Head of caudate nucleus (tissue), 42 donors: ENCODE measurements around the gene ZNF180.
"Not testable (repeated sequence)": the region's sequence is repeated elsewhere in the genome, so short reads cannot be mapped to it uniquely, and the experiment has no call there.

Experiments
- DNase-seq, 42 donors: peaks; one replicate each; pipeline versions ENCODE4 v3.0.0 to v3.0.0-alpha.2; 2020 to 2021; ENCODE audit warnings: mixed read lengths in 7 of 42
- intact Hi-C: fragments of 100-400 bp; cut with DNase I; formaldehyde crosslinking; loops from one replicate; pipeline ENCODE4 v1.15.0; 2022

The ZNF180 gene

GRCh38 chr19:44499962-44500949, at the start of gene ZNF180:
TSS of gene ZNF180 (minus strand) at chr19:44500522. CDS start at chr19:44497334, 3,188 bp downstream.
- peak; percentile 88 to 99 (median 97) for DNase-seq
- intact Hi-C loops, result no loop called here

DNA sequence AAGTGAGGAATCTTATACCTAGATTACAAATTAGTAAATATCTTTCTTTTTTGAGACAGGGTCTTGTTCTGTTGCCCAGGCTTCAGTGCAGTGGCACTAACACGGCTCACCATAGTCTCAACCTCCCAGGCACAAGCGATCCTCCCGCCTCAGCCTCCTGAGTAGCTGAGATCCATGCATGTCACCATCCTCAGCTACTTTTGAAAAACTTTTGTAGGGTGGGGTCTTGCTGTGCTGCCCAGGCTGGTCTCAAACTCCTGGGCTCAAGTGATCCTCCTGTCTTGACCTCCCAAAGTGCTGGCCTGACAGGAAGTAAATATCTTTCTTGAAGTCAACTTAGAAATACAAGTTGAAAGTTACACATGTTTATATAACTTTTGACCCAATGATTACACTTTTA, 49.2 kb upstream of the ZNF180 start:
- DNase-seq, result no peak
- intact Hi-C loops, result no loop called here

DNA sequence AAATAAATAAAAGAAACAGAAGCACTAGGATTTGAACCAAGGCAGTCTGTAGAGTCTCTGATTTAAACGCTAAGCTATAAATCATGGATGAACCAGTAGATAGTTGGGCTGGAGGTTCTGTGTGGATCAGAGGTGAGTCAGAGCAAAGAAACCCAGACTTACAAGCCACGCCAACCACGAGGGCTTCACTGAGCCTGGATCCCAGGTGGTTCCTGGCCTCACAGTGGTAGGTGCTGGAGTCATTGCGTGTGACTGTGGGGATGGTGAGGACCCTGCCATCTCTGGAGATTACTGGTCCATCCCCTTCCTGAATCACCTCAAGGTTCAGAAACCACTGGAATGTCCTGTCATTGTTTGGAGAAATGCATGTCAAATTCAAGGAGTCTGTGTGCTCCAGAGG, 48.4 kb upstream of the ZNF180 start:
- intact Hi-C loops, result no loop called here
- no peak for DNase-seq

- intact Hi-C loops, result no loop called here
- no peak for DNase-seq
Measured at GRCh38 chr19:44544031-44544430, 43.7 kb upstream of the ZNF180 start.

GRCh38 chr19:44542671-44543070, 42.3 kb upstream of the ZNF180 start:
- no peak for DNase-seq
- intact Hi-C loops, result no loop called here

DNA sequence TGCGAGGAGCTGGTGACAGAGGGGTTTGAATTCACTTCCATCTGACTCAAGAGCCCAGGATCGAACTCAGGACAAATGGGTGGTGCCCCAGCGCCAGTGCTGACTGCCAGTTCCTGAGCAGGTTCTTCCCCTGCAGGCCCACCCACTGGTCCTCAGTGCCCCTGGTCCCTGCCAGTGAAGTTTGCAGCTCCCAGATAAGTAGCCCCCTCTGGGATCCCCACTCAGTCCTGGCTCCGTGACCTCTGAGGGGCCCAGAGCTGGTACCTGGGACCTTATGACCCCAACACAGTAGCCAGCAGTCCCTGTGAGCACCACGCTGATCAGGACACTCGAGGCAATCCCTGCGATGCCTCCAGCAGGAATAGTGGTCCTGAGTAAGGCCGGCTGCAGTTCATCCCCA, 40.4 kb upstream of the ZNF180 start:
- DNase-seq, result peak in 1 of 42 donors; percentile 25
- intact Hi-C loops, result no loop called here

DNA sequence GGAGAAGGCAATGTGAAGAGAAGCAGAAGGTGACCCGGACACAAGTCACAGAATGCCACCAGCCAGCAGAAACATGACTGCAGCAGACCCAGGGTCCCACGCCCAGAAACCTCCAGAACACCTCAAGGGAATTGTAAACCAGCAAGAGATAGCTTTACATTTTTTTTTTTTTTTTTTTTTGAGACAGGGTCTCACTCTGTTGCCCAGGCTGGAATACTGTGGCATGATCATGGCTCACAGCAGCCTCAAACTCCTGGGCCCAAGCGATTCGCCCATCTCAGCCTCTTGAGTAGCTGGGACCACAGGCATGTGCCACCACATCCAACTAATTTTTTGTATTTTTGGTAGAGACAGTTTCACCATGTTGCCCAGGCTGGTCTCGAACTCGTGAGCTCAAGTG, 39.7 kb upstream of the ZNF180 start:
- intact Hi-C loops, result no loop called here

GRCh38 chr19:44539236-44539826, 39.0 kb upstream of the ZNF180 start:
- no peak for DNase-seq
- intact Hi-C loops, result no loop called here

More for the DNA sequence above, 39.7 kb upstream of the ZNF180 start:
- no peak for DNase-seq

- DNase-seq, intact Hi-C loops: not testable (repeated sequence)
Measured at GRCh38 chr19:44535361-44535760, 35.0 kb upstream of the ZNF180 start.

DNA sequence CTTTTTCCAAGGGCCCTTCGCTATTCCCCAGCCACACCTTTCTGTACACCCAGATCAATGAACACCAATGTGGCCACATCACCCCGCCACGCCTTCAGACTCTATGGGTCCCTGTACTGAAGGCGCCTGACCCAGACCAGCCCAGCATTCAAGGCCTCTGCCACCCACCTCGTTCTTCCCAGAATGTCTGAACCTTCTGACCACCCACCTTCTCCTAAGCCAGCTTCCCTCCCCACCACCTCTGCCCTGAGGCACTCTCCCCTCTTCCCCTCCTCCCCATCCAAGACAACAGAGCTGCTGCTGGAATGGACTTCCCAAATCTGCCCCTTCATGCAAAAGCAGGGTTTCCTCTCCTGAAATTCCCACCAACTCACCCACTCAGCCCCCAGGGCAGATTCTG, 32.5 kb upstream of the ZNF180 start:
- intact Hi-C loops, result no loop called here

GRCh38 chr19:44530777-44531176, 30.5 kb upstream of the ZNF180 start:
- no peak for DNase-seq

More for the DNA sequence above, 32.5 kb upstream of the ZNF180 start:
- DNase-seq, result no peak

DNA sequence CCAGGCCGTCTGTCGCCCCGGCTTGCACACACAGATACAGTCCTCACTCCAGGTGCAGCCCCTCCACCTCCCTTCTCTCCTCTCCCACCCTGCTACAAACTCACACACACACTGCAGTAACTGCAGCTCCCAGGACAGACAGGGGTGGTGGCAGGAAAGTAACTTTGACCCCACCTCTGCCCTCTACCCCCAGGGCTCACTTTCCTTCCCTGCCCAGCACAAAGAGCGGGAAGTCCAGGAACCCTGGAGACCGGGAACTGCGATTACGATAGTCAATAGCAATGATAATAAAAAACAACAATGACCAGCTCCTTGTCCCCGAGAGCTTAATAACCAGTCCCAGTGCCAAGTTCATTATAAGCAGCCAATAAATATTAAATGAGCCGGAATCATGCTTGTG, 29.2 kb upstream of the ZNF180 start, which contains the start of gene CEACAM20:
Gene CEACAM20 (minus strand): TSS at position 140 of the 400 bp plus-strand sequence. CDS start 166 bp downstream, outside the sequence.
- DNase-seq, result no peak
- intact Hi-C loops, result no loop called here

More at GRCh38 chr19:44530777-44531176, 30.5 kb upstream of the ZNF180 start:
- intact Hi-C loops, result no loop called here

GRCh38 chr19:44527554-44527953, 27.2 kb upstream of the ZNF180 start:
- intact Hi-C loops, result no loop called here
- no peak for DNase-seq

DNA sequence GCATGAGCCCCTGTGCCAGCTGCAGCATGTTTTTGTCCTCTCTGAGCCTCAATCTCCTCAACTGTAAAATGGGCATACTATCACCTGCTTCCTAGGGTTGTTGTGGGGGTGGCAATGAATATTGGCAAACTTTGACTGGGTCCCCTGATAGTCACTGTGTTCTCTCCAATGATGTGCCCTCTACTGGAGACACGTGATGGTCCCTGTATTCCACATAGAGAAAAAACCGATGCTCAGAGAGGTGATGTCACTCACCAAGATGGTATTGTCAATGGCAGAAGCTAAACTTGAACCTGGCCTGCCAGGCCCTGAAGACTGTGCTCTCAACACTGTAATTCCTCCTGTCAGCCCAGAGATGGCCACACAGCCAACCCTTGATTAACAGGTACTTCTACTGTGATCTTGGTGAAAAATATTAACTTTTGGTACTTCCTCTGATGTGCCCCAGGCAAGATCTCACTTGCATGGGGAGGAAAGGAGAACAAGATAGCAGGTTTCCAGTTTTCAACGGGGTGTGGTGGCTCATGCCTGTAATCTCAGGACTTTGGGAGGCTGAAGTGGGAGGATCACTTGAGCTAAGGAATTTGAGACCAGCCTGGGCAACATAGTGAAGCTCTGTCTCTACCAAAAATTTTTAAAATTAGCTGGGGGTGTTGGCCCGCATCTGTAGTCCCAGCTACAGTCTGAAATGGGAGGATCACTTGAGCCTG, 25.6 kb upstream of the ZNF180 start:
- DNase-seq, result no peak
- intact Hi-C loops, result no loop called here

DNA sequence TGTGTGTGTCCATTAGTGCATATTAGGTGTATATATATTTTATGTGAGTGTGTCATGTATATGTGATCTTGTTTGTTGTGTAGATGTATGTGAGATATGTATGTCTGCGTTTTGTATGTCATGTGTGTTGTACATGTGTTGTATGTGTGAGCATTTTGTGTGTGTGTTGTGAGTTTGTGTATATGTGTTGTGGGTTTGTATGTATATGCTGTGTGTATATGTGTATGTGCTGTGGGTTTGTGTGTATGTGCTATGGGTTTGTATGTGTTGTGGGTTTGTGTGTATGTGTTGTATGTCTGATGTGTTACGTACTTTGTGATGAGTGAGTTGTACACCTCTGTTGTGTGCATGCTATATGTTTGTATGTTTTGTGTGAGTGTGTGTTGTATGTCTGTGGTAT, 21.0 kb upstream of the ZNF180 start:
- intact Hi-C loops, result no loop called here
- no peak for DNase-seq

DNA sequence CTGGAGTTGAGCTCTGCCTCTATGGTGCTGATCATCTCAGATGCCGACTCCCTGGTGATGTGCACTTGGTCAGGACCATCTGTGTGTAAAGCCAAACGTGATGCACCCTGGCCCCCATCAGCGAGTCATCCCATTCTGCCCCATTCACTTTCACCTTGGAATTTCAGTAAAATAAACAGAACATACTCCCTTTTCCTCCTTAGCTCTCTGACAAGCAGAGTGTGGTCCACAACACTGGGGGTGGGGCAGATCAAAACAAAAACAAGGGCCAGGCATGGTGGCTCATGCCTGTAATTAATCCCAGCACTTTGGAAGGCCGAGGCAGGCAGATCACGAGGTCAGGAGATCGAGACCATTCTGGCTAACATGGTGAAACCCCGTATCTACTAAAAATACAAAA, 16.8 kb upstream of the ZNF180 start:
- intact Hi-C loops, result no loop called here
- no peak for DNase-seq

DNA sequence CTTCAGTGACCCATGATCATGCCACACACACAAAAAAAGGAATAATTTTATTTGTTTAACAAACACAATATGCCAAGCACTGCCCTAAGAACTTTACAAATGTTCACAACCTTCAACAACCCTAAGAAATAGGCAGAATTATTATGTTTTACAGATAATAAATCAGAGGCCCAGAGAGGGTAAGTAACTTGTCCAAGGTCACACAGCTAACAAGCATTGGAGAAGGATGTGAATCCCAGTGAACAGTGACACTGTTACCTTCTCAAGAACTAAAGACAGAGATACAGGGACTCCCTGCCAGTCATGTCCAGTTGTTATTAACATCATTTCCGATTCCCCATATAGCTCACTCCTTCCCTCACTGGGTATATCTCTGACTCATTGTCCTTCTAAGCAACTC, 15.6 kb upstream of the ZNF180 start:
- intact Hi-C loops, result no loop called here
- DNase-seq, result no peak

GRCh38 chr19:44515031-44515430, 14.7 kb upstream of the ZNF180 start:
- DNase-seq, result no peak
- intact Hi-C loops, result no loop called here
